Hepatocyte (in vitro differentiated cells): ENCODE measurements around the gene MITF.

Experiments used
- CTCF ChIP-seq: fragments of 200-600 bp; sonication (generic); IDR thresholded peaks from 2 replicates; pipeline ENCODE4 v1.5.1; 2016; ENCODE audit warnings: antibody characterized with exemption, mild to moderate bottlenecking; ENCODE audit not compliant: poor library complexity
- EZH2 ChIP-seq: fragments of 200-600 bp; sonication (generic); IDR thresholded peaks from 2 replicates; pipeline ENCODE4 v1.6.1; 2016; ENCODE audit warnings: antibody characterized with exemption, mild to moderate bottlenecking, borderline replicate concordance

- no peak for TF ChIP-seq CTCF
- TF ChIP-seq EZH2, result no peak
Measured at GRCh38 chr3:69847303-69847702, 108.0 kb downstream of the MITF start.
